Activated naive CD4-positive, alpha-beta T cell treated with anti-CD3 and anti-CD28 coated beads, Interleukin-2, amount 50 U/mL, for 16 hours (primary cell): ENCODE results near the gene GPS2.

Experiments used
- DNase-seq: peaks from one replicate; pipeline ENCODE4 v3.0.0-alpha.2; 2020

Gene GPS2

DNA sequence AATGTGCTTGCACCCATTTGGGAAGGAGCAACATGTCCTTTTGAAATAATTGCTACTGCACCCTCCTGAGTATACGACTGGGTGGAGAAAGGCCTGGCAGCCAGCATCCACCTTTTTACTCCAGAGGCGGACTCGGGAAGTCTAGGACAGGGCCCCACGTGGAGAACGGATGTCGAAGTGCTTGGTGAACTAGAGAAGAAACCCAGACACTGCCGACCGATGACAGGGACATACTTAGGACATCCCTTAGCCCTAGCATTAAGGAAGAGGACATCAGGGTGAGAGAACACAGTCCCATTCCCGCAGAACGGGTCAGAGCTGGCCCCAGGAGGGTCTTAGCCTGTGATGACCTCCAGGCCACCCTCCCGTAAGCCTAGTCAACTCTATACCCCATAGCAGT lies 24.5 kb downstream of the GPS2 start:
- no peak for DNase-seq

DNA sequence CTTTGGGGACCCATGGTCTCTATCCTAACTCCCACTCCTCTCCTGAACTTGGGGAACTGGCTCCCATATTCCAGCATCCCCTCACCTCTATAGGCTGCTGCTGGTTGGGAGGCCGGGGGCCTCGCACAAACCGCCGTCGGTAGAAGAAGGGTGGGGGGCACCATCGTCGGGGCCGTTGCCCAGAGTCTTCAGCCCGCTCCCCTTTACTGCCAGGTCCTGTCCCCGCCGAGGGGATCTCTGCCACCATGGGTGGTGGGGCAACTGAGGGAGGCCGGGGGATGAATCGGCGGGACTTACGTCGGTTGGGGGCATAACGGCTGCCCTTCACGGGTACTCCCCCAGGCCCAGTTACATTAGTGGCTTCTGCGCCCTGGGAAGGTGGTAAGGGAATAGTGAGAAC lies 25.0 kb downstream of the GPS2 start:
- no peak for DNase-seq

DNA sequence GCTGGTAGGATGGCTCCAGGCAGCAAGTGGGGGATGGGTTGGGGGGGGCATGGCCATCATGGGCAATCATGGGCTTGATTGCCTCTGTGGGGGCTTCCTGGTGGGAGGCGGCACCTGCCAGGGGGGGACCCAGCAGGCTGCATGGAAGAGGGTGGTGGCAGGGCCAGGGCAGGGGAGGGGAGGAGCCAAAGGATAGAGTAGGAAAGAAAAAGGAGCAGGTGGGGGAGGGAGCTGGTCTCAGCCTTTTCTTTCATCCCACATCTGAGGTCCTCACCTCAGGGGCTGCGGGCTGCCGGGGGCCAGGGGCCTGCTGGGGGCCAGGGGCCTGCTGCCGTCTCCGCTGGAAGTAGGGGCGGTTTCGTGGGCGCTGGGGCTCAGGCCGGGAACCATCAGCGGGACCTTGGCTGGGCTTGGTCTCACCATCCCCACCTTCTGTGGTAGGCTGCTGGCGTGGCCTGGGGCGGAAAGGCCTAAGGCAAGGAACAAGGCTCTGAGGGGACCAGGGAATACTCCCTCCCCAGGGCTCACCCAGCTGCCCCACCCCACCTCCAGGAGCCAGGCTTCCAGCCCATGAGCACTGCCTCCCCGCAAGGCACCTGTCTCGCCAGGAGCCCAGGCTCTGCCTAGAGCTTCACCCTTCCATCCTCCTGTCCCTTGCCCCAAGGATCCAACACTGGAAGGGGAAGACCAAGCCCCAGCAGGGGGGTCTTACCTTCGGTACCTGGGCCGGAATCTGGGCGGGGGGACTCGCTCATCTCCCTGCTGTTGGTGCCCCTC lies 25.7 kb downstream of the GPS2 start:
- DNase-seq = no peak

DNA sequence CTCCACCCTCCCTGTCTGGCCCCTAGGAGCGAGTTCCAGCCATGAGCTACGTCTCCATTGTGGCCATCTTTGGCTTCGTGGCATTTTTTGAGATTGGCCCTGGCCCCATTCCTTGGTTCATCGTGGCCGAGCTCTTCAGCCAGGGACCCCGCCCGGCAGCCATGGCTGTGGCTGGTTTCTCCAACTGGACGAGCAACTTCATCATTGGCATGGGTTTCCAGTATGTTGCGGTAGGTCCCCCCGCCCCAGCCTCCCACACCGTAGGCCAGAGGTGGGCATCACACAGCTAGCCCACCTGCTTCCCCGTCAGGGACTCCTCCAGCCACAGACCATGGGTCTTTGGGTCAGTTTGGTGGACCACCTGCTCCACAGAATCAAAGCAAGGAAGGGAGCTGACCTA lies 29.5 kb downstream of the GPS2 start:
- DNase-seq = no peak

DNA sequence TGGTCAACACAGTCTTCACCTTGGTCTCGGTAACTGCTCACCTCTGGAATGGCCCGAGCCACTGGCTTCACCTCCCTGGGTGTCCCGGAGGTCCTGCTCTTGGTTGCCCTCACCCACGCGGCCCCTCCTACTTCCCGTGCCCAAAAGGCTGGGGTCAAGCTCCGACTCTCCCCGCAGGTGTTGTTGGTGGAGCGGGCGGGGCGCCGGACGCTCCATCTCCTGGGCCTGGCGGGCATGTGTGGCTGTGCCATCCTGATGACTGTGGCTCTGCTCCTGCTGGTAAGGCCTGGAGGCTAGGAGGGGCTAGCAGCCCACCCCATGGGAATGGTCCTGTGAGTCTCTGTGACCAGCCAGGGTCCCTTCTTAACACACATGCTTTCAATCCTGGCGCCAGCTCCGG lies 30.2 kb downstream of the GPS2 start:
- DNase-seq = no peak

DNA sequence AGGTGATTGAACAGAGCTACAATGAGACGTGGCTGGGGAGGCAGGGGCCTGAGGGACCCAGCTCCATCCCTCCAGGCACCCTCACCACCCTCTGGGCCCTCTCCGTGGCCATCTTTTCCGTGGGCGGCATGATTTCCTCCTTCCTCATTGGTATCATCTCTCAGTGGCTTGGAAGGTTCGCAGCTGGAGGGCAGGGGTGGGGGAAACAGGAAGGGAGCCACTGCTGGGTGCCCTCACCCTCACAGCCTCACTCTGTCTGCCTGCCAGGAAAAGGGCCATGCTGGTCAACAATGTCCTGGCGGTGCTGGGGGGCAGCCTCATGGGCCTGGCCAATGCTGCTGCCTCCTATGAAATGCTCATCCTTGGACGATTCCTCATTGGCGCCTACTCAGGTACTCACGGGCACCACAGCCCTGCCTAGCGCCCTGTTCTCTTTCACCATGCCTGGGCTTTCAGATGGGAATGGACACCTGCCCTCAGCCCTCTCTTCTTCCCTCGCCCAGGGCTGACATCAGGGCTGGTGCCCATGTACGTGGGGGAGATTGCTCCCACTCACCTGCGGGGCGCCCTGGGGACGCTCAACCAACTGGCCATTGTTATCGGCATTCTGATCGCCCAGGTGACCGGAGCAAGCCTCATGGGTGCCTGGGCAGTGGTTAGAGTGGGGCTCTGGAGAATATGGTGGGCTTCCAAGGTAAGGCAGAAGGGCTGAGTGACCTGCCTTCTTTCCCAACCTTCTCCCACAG lies 31.5 kb downstream of the GPS2 start:
- DNase-seq = no peak

DNA sequence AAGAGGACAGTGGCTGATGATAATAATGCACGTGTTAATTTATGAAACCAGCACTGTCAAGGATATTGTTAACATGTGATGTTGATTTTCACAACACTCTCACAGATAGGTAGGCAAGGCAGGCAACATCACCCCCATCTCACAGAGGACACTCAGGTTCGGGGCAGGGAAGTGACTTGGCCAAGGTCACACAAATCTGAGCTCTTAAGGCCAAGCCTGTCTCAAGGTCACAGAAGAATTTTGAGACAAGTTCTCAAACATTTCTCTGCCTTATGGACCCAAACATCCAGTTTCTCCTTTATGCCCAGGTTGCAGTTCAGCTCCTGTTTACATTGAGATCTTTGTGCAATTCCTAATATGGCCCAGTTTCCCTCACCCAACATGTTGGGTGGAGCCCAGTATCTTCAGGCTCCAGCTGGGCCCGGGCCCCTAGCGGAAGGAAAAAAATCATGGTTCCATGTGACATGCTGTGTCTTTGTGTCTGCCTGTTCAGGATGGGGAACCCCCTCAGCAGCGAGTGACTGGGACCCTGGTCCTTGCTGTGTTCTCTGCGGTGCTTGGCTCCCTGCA lies 32.3 kb downstream of the GPS2 start:
- no peak for DNase-seq

DNA sequence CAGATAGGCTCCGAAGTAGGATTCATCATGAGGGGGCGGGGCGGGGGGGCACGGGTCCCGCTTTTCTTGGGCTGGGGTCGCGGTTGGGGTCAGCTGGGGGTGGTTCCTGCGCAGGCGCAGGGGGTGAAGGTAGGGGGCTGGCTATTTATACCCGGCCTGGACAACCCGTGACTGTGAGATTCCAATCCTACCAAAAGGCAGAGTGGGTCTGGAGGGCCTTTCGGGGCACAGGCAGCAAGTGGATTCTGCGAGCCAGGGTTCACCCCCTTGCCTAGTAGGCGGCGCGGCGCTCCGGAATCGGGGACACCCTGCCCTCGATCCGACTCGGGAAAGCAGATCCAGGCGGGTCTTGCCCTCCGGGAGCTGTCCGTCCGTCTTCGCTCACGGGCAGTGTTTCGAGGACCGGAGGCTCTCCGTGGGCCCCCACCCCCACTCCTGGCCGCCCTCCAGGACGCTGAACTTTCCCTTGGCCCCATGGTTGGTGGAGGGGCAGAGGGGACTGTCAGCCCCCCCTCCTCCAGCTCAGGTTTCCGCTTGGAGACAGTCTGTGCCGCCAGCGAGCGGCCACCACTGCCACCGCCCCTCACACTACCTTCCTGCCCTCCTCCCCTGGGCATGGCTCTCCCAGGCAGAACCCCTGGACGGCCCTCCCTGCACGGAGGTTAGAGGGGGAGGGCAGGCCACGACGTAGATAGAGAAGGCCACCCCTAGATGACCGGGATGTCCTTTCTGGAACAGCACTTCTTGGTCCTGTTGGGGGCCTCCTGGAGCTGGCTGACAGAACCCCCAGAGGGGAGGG lies 33.0 kb downstream of the GPS2 start:
- no peak for DNase-seq

DNA sequence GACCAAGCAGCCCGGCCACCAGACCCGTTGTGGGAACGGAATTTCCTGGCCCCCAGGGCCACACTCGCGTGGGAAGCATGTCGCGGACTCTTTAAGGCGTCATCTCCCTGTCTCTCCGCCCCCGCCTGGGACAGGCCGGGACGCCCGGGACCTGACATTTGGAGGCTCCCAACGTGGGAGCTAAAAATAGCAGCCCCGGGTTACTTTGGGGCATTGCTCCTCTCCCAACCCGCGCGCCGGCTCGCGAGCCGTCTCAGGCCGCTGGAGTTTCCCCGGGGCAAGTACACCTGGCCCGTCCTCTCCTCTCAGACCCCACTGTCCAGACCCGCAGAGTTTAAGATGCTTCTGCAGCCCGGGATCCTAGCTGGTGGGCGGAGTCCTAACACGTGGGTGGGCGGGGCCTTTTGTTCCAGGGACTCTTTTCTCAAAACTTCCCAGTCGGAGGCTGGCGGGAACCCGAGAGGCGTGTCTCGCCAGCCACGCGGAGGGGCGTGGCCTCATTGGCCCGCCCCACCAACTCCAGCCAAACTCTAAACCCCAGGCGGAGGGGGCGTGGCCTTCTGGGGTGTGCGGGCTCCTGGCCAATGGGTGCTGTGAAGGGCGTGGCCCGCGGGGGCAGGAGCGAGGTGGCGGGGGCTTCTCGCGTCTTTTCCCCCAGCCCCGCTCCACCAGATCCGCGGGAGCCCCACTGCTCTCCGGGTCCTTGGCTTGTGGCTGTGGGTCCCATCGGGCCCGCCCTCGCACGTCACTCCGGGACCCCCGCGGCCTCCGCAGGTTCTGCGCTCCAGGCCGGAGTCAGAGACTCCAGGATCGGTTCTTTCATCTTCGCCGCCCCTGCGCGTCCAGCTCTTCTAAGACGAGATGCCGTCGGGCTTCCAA lies 33.8 kb downstream of the GPS2 start, which contains the start of gene SLC2A4:
Gene SLC2A4 (plus strand): TSS at position 645 of the 879 bp plus-strand sequence. CDS start 217 bp downstream, at position 862.
- DNase-seq = peak; percentile 93

DNA sequence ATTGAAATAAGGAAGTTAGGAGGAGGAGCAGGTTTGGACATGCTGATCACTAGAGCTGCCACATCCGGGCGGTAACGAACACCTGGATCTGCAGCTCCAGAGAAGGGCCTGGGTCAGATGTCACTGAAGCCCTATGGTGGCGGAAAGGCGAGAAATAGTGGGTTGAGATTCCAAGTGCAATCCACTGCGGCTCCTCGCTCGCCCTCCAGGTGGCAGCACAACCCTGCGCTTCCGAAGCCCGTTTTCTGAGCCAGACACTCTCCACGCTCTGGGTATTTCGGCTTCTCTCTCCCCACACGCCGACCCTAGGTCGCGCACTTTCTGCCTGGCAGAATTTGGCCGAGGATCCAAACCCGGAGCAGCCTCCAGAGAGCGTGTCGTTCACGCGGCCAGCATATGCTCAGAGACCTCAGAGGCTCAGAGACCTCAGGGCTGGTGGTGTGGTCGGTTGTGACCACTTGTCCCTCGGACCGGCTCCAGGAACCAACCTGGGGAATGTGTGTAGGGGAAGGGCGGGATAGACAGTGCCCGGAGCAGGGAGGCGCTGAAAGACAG lies 34.6 kb downstream of the GPS2 start:
- peak; percentile 86 for DNase-seq

DNA sequence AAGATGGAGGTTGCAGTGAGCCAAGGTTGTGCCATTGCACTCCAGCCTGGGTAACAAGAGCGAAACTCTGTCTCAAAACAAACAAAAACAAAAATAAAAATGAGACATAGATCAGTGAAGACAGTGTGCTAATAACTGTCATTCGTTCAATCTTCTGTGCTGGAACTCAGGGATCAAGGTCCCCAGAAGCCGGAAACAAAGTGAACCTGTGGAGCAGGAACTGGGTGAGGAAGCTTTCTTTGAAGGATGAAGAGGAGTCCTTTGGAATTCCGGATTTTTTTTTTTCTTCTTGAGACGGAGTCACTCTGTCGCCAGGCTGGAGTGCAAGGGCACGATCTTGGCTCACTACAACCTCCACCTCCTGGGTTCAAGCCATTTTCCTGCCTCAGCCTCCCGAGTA lies 35.7 kb downstream of the GPS2 start:
- DNase-seq = no peak

DNA sequence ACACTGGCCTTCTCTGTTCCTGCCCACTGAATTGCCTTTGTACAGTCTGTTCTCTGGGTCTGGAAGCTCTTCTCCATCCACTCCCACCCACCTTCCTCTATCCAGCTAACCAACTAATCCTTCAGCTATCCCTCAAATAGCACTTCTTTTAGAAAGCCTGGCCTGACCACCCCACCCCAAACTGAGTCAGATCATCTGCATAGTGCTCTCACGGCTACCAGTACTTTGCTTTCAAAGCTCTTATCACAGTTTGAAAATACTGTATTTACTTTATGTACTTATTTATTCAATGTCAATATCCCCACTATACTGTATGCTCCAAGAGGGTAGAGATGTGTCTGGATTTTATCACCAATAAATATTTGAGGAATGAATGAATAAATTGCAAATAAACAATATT lies 48.4 kb downstream of the GPS2 start:
- DNase-seq = no peak

DNA sequence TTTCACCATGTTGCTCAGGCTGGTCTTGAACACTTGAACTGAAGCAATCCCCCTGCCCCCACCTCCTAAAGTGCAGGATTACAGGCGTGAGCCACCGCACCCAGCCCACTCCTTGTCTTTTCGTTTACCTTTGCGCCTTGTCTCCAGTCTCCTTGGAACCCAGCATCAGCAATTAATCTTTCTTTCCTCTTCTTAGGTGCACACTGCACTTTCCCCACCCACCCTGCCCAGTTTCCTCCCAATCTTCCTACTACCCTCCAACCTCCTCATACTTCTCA lies 51.4 kb downstream of the GPS2 start:
- no peak for DNase-seq

DNA sequence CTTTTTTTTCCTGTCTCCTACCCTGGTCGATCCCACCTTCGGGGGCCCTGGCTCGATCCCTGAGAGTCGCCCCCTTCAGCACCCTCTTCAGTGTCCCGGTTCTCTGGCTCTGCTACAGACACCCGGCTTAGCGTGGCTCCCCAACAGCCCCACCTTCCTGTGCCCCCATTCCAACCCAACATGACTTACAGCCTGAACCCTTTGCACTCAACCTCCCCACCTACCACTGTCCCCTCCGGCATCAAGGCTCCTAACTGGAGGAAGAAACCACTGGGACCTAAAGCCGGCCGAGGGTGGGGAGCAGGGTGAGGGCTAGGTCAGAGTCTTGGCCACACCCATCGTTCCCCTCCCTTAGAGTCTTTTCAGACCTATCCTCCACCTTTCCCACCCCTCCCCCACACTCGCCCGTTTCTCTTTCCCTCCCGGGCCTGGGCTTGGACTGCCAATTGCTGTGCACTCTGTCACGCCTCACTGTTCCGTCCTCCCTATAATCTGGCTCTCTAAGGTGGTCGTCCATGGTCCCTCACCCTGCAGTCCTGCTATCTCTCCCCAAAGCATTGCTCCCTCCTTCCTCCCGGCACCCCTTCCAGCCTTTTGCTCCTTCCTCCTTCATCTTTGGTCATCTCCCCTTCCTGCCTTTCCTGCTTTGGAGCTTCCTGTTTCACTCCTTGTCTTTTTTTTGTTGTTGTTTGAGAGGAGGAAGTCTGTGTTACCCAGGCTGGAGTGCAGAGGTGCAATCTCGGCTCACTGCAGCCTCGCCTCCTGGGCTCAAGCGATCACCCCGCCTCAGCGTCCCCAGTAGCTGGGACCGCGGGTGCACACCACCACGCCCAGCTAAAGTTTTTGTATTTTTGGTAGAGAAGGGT lies 52.0 kb downstream of the GPS2 start:
- DNase-seq = no peak
